Choroid plexus epithelial cell (primary cell): Measurements from ENCODE around the gene MPV17L2.

Experiments
- DNase-seq: peaks from one replicate; pipeline ENCODE4 v3.0.0-alpha.2; 2010; ENCODE audit warnings: low read depth
- H3K4me3 ChIP-seq: 2 replicates; pipeline ENCODE4 v1.5.1; 2011; ENCODE audit warnings: low read depth, mild to moderate bottlenecking, control low read depth, low read length, moderate library complexity
- CTCF ChIP-seq: conservative IDR thresholded peaks from 2 replicates; pipeline ENCODE4 v1.5.1; 2011; ENCODE audit warnings: low read depth, mild to moderate bottlenecking, control low read depth, inconsistent platforms, low read length, moderate library complexity

MPV17L2 gene

DNA sequence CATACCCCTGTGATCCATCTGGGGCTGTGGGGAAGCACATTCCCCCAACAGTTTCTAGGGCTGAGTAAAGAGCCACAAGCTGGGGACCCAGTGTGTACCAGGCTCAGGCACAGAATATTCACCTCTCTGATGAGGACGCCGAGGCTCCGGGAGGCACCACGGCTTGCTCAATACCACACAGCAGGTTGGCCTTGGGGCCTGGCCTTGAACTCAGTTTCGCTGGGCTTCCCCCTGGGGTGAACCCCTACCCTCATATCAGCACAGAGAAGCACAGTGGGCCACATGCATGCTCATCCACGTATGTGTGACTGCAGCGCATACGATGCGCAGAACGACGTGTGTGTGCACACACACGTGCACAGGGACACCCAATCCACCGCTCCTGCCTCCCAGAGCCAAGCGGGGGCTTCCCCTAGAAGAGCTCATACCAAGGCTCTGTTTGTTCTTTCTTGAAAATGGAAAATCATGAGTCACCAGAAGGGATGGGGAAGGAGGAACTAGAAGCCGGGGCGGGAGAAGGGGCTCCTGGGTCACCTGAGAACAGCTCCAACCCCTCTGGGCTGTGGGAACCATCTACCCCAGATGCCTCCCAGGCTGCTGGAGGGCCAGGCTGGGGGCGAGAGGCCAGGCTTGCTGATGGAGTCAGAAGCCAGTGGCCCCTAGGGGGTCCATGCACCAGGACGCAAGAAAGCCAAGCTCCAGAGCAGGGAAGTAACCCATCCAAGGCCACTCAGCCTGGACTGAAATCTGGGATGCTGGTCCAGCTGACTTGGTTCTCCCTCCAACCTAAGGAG, 38.1 kb downstream of the MPV17L2 start:
- TF ChIP-seq CTCF = no peak
- no peak overlapping the region for H3K4me3 ChIP-seq
- peak; percentile 53 for DNase-seq

GRCh38 chr19:18231775-18232174, 38.8 kb downstream of the MPV17L2 start:
- DNase-seq = no peak
- TF ChIP-seq CTCF = no peak
- no peak overlapping the region for H3K4me3 ChIP-seq

GRCh38 chr19:18232540-18233223, 39.7 kb downstream of the MPV17L2 start:
- DNase-seq = no peak
- no peak overlapping the region for H3K4me3 ChIP-seq
- TF ChIP-seq CTCF = peak; percentile 1

GRCh38 chr19:18233224-18233825, 40.3 kb downstream of the MPV17L2 start:
- DNase-seq = peak; percentile 44
- no peak overlapping the region for H3K4me3 ChIP-seq
- peak; percentile 0 for TF ChIP-seq CTCF

DNA sequence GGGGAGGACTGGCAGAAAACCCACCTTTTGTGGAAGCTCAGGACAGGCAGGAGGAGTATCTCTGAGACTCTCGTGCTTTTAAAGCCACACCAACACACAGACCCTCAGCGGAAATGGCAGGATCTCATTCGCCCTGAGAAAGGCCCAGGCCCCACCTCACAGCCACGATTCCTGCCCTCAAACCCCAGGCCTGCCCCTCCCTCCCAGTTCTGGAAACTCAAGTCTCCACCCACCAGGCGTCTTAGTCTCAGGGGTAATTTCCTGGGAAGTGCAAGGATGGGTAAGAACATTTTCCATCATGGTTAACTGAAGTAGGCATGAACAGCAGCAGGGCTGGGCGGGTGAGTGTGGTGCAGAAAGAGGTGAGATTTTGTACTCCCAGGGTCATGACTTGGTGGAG, 41.2 kb downstream of the MPV17L2 start:
- no peak for TF ChIP-seq CTCF
- DNase-seq = no peak

DNA sequence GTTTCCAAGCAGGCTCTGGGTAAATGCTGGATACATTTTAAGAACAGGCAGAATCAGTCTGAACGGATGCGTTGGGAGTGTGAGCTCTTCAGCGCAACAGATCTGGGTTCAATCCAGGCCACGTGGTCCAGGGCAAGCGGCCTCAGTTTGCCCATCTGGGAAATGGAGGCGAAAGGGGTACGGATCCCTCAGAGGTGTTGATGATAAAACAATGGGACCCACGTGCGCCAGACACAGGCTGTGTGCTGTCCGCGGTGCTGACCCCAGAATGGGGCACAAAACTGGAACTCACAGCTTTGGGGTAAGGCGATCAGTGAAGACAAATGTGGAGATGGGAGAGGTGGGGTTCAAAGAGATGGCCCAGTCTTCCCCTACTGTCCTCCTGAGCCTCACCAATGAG, 46.3 kb downstream of the MPV17L2 start:
- DNase-seq = no peak
- no peak overlapping the region for H3K4me3 ChIP-seq
- TF ChIP-seq CTCF = no peak

More for the DNA sequence above, 41.2 kb downstream of the MPV17L2 start:
- H3K4me3 ChIP-seq = no peak overlapping the region
